Prostate gland (tissue), 2 donors: Measurements from ENCODE around the gene TRMU. TPM values are rescaled to one million over a fixed set of nuclear protein-coding genes. Genes with fewer than 3 reads are reported as not detected.

Experiments
- DNase-seq: peaks from one replicate; pipeline ENCODE4 v3.0.0-alpha.2; 2019; ENCODE audit warnings: low spot score
- H3K27ac ChIP-seq, 2 donors: fragments of 200-600 bp; sonication (generic); 2 replicates each; pipeline ENCODE4 v1.5.1; 2017 to 2019
- H3K27me3 ChIP-seq: fragments of 200-600 bp; sonication (generic); replicated peaks from 2 replicates; pipeline ENCODE4 v1.5.1; 2019; ENCODE audit not compliant: insufficient read depth
- H3K36me3 ChIP-seq, 2 donors: fragments of 200-600 bp; sonication (generic); 1 replicate in 1 of 2; 2 replicates in 1 of 2; pipeline versions ENCODE4 v1.5.1 to v1.8.1; 2017 to 2019
- H3K4me1 ChIP-seq: fragments of 200-600 bp; sonication (generic); replicated peaks from 2 replicates; pipeline ENCODE4 v1.5.1; 2019
- H3K4me3 ChIP-seq, 2 donors: fragments of 200-600 bp; sonication (generic); 2 replicates each; pipeline ENCODE4 v1.5.1; 2017 to 2019
- H3K9me3 ChIP-seq: fragments of 200-600 bp; sonication (generic); 2 replicates; pipeline ENCODE4 v1.5.1; 2017
- CTCF ChIP-seq, 4 experiments: fragments of 200-600 bp in 2 of 4; fragments of 450-650 bp in 2 of 4; sonication (generic) in 2 of 4; IDR thresholded peaks; 1 replicate in 3 of 4; 2 replicates in 1 of 4; pipeline ENCODE4 v1.5.1; 2016 to 2019; ENCODE audit warnings: antibody characterized with exemption in 4 of 4, mild to moderate bottlenecking in 2 of 4, moderate library complexity in 2 of 4
- POLR2A ChIP-seq: fragments of 450-650 bp; IDR thresholded peaks from one replicate; pipeline ENCODE4 v1.6.1; 2016; ENCODE audit warnings: antibody characterized with exemption, mild to moderate bottlenecking
- POLR2AphosphoS5 ChIP-seq: sonication (generic); formaldehyde crosslinking; IDR thresholded peaks from one replicate; pipeline ENCODE4 v1.6.1; 2017; ENCODE audit warnings: antibody characterized with exemption
- WGBS: methylation state at CpG from one replicate; pipeline ENCODE4 v1.1.5; 2018; 5-methylcytosine and 5-hydroxymethylcytosine counted together
- intact Hi-C: fragments of 100-400 bp; cut with DNase I; formaldehyde crosslinking; loops from one replicate; pipeline ENCODE4 v1.14.2; 2022
- total RNA-seq, 2 donors: library from RNA; depleted of rRNA; stranded (reverse); fragments of >200 nt; gene quantifications; one replicate each; pipeline ENCODE4 v1.1.0, GENCODE V29; 2016

TRMU gene
- total RNA-seq, 2 donors from 2014 or later: 35.1 to 52.9 TPM

DNA sequence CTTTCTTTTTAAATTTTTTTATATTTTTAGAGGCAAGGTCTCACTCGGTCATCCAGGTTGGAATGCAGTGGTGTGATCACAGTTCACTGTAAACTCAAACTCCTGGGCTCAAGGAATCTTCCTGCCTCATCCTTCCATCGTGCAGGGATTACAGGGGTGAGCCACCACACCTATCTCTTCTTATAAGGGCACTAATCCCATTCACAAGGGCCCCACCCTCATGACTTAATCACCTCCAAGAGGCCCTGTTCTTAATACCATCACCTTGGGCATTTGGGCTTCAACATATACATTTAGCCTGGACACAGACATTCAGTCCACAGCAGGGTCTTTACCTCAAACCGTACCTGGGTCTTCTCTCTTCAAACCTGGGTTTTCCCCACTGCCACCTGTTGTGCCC is 43.3 kb upstream of the TRMU start:
- no peaks in the 10 kb centered on the region for H3K27me3 ChIP-seq
- no peaks in the 10 kb centered on the region for H3K9me3 ChIP-seq
- H3K36me3 ChIP-seq: peaks cover 0 to 8% of the 10 kb centered on the region in 2 donors
- intact Hi-C loops: no loop called here
- H3K4me1 ChIP-seq: no peaks in the 10 kb centered on the region
- 97% methylated on average over 3 of the region's 3 CpGs for WGBS
- no peak overlapping the region for H3K27ac ChIP-seq
- no peak for TF ChIP-seq POLR2A
- no peak for TF ChIP-seq POLR2AphosphoS5
- no peak for TF ChIP-seq CTCF (IDR thresholded peaks at IDR 0.05)
- H3K4me3 ChIP-seq: no peak overlapping the region
- no peak for DNase-seq

- no peaks in the 10 kb centered on the region for H3K9me3 ChIP-seq
- TF ChIP-seq POLR2A (no peak), POLR2AphosphoS5 (no peak), CTCF (IDR thresholded peaks at IDR 0.05) (no peak)
- peaks cover 0 to 8% of the 10 kb centered on the region in 2 donors for H3K36me3 ChIP-seq
- no peak overlapping the region for H3K4me3 ChIP-seq
- no peak for DNase-seq
- no peaks in the 10 kb centered on the region for H3K4me1 ChIP-seq
- H3K27ac ChIP-seq: no peak overlapping the region
- WGBS: 95% methylated on average over 9 of the region's 14 CpGs
- intact Hi-C loops: no loop called here
- no peaks in the 10 kb centered on the region for H3K27me3 ChIP-seq
These were observed 42.8 kb upstream of the TRMU start for GRCh38 chr22:46292732-46293131.

- H3K36me3 ChIP-seq: peaks cover 0 to 8% of the 10 kb centered on the region in 2 donors
- no peak for DNase-seq
These were observed 41.8 kb upstream of the TRMU start for GRCh38 chr22:46293577-46294260.

GRCh38 chr22:46294784-46295183 is 40.7 kb upstream of the TRMU start:
- no peak overlapping the region for H3K4me3 ChIP-seq
- TF ChIP-seq POLR2A (no peak), POLR2AphosphoS5 (no peak), CTCF (IDR thresholded peaks at IDR 0.05) (no peak)
- no peak overlapping the region for H3K27ac ChIP-seq
- no peaks in the 10 kb centered on the region for H3K27me3 ChIP-seq
- WGBS: 89% methylated on average over 2 of the region's 2 CpGs
- no peaks in the 10 kb centered on the region for H3K9me3 ChIP-seq
- H3K4me1 ChIP-seq: no peaks in the 10 kb centered on the region
- intact Hi-C loops: loop anchor here (5.0 kb wide), 1 partner anchor 172 kb away; no protein-coding TSS in a partner anchor
- H3K36me3 ChIP-seq: peaks cover 0 to 8% of the 10 kb centered on the region in 2 donors
- DNase-seq: no peak

More at GRCh38 chr22:46293577-46294260, 41.8 kb upstream of the TRMU start:
- TF ChIP-seq CTCF (IDR thresholded peaks at IDR 0.05) (no peak), POLR2AphosphoS5 (no peak), POLR2A (no peak)
- WGBS: 90% methylated on average over 11 of the region's 11 CpGs
- Histone ChIP-seq H3K9me3 (no peaks in the 10 kb centered on the region), H3K27ac (no peak overlapping the region), H3K4me3 (no peak overlapping the region), H3K27me3 (no peaks in the 10 kb centered on the region), H3K4me1 (no peaks in the 10 kb centered on the region)
- intact Hi-C loops: no loop called here
